Keratinocyte (primary cell): ENCODE results near the gene LUM.

Experiments
- CTCF ChIP-seq, 3 experiments: IDR thresholded peaks in 1 of 3; conservative IDR thresholded peaks in 1 of 3; optimal IDR thresholded peaks in 1 of 3; 2 replicates in 2 of 3; 3 replicates in 1 of 3; pipeline versions ENCODE3 to v1.5.1; 2011; ENCODE audit warnings: low read length in 3 of 3, mild to moderate bottlenecking in 3 of 3, moderate library complexity in 2 of 3, control low read depth in 1 of 3, inconsistent platforms in 1 of 3; ENCODE audit not compliant: insufficient read depth in 2 of 3; ENCODE audit errors: extremely low read depth in 1 of 3
- EZH2 ChIP-seq: IDR thresholded peaks from one replicate; pipeline ENCODE4 v1.6.1; 2012; ENCODE audit warnings: inconsistent platforms, mild to moderate bottlenecking, low read length, moderate library complexity

- TF ChIP-seq EZH2 (no peak), CTCF (optimal IDR thresholded peaks at IDR 0.05 in 1 of 3, IDR thresholded peaks at IDR 0.05 in 1 of 3, conservative IDR thresholded peaks at IDR 0.05 in 1 of 3; ENCODE audit: extremely low read depth in 1 of 3, insufficient read depth in 2 of 3, low read length in 3 of 3) (no peak)
Measured at GRCh38 chr12:91094032-91094662, 17.1 kb downstream of the LUM start.
